ENCODE measurements around the gene COMMD10. TPM values are rescaled to one million over a fixed set of nuclear protein-coding genes. Genes with fewer than 3 reads are reported as not detected.

COMMD10 gene
- 29.4 and 30.7 TPM in 2 replicates for total RNA-seq
- long read RNA-seq, transcript COMMD10-201 (7 exons, 1,469 nt), result major isoform, 158 of 179 reads
- long read RNA-seq, partial matches to known transcripts, result 5 of 179 reads
- long read RNA-seq, other reads (novel, unspliced or antisense), result 16 of 179 reads

DNA sequence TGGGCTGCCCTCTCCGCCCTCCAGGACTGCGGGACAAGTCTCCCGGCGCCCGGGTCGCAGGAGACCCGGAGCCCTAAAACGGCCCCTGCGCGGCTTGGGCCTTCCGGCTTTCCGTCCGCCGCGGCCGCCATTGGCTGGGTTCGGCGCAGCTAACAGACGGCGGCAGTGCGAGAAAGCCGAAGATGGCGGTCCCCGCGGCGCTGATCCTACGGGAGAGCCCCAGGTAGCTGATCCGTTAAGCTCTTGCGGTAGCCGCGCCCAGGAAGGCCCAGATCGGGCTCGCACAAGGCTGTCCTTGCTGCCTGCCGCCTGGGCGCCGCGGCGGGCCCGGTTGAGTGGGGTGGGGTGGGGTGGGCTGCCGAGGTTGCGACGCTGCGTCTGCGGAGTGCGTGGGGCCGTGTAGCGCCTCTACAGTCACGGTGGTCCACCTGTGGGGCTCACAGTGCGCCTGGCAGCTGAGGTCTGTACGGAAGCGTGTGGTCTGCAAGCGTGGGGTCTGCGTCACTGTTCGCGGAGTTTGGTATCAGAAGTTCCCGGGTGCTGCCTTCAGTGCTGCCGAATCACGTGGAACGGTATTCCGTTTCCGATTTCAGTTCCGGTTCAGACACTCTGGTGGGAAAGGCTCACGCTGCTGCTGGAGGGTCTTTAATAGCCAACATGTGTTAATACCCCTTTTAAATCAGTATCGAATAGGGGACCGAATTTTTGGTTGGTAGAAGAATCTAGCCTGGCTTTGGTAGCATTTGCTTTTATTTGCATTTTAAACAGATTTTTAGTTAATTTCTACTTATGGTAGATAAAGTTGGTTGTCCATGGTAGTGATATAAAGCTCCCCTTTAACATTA is at the start of gene COMMD10:
COMMD10 (plus strand) TSS at position 155 of the 845 bp plus-strand sequence.
- Mint-ChIP-seq H3K27me3 (ENCODE audit: low read depth) (peaks cover 2% of the 10 kb centered on the region), H3K4me3 (peak within 1 kb of the TSS; percentile 99), H3K27ac (ENCODE audit: unreplicated experiment) (peak within 1 kb of the TSS; percentile 98), H3K9me3 (peaks cover 2% of the 10 kb centered on the region), H3K4me1 (peaks cover 32% of the 10 kb centered on the region), H3K36me3 (ENCODE audit: low read depth) (peaks cover 18% of the 10 kb centered on the region)
- peak; percentile 70 for DNase-seq (ENCODE audit: low read depth, low spot score)
- TF ChIP-seq, protein P1, sequence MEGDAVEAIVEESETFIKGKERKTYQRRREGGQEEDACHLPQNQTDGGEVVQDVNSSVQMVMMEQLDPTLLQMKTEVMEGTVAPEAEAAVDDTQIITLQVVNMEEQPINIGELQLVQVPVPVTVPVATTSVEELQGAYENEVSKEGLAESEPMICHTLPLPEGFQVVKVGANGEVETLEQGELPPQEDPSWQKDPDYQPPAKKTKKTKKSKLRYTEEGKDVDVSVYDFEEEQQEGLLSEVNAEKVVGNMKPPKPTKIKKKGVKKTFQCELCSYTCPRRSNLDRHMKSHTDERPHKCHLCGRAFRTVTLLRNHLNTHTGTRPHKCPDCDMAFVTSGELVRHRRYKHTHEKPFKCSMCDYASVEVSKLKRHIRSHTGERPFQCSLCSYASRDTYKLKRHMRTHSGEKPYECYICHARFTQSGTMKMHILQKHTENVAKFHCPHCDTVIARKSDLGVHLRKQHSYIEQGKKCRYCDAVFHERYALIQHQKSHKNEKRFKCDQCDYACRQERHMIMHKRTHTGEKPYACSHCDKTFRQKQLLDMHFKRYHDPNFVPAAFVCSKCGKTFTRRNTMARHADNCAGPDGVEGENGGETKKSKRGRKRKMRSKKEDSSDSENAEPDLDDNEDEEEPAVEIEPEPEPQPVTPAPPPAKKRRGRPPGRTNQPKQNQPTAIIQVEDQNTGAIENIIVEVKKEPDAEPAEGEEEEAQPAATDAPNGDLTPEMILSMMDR (conservative IDR thresholded peaks at IDR 0.05), result no peak

DNA sequence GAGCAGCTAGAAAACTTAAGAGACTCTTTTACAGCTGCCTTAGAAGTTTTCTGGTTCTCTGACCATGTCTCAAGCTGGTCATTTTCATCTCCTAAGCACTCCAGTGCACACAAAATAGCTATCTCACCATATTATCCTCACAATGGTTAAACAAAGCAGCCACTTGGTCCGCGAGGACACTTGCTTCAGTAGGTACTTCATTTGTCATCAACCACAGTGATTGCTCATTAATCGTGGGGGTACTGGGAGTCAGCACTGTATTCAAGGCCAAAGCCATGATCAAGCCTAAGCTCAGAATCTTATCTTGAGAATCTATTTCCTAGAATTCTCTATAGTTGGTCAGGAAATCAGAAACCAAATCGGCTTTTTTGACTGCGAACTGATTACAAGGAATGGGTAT is 49.7 kb upstream of the COMMD10 start:
- TF ChIP-seq, protein P1 (conservative IDR thresholded peaks at IDR 0.05), result no peak
- Mint-ChIP-seq H3K4me1 (no peaks in the 10 kb centered on the region), H3K4me3 (no peak overlapping the region), H3K27me3 (ENCODE audit: low read depth) (no peaks in the 10 kb centered on the region), H3K9me3 (no peaks in the 10 kb centered on the region), H3K27ac (ENCODE audit: unreplicated experiment) (no peak overlapping the region), H3K36me3 (ENCODE audit: low read depth) (no peaks in the 10 kb centered on the region)
- no peak for DNase-seq (ENCODE audit: low read depth, low spot score)

DNA sequence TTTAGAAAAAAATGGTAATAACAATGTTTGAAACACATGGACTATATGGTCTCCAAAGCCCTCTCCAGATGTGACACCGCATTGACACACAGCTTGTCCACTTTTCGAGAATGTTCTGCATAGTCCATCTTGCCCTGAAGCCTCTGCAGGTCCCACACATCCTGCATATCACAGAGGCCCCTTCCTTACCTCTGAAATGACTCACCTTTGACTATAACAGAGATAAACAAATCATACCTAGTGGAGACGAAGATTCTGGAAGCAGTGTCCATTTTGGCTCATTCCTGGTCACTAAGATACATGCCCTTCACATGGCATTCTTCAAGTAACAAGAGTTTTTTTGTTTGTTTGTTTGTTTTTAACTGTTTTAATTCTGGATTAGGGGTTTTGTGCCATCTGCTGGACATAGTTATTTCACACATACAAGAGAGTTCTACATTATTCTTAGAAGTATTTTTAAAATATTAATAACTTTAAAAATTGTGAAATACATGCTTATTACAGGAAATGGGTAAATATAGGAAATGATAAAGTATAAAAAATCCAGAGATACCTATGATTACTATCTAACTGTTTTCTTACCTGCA is 47.5 kb upstream of the COMMD10 start:
- no peak for DNase-seq (ENCODE audit: low read depth, low spot score)
- Mint-ChIP-seq H3K9me3 (no peaks in the 10 kb centered on the region), H3K27ac (ENCODE audit: unreplicated experiment) (no peak overlapping the region), H3K36me3 (ENCODE audit: low read depth) (no peaks in the 10 kb centered on the region), H3K4me3 (no peak overlapping the region), H3K4me1 (no peaks in the 10 kb centered on the region), H3K27me3 (ENCODE audit: low read depth) (no peaks in the 10 kb centered on the region)
- TF ChIP-seq, protein P1 (conservative IDR thresholded peaks at IDR 0.05), result peak; percentile 44

DNA sequence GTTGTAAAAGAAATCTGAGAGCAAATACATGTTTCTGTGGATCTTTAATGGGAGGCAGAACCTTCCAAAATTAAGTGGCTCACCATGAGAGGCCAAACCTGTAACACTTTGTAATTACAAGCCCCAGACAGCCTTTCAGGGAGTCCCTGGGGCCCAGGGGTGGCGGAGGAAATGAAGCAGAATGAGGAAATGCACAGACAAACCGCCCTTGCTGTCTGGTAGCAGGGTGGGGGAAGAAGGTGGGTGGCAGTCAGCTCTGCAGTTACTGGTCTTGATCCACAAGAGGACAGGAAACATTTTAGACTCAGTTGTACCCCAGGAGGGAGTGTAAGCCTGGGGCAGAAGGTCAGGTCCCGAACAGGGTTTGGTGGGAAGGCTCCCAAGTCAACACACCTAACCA is 46.0 kb upstream of the COMMD10 start:
- TF ChIP-seq, protein P1 (conservative IDR thresholded peaks at IDR 0.05), result no peak
- no peaks in the 10 kb centered on the region for H3K27me3 Mint-ChIP-seq (ENCODE audit: low read depth)
- DNase-seq (ENCODE audit: low read depth, low spot score), result no peak
- H3K4me1 Mint-ChIP-seq, result no peaks in the 10 kb centered on the region
- no peak overlapping the region for H3K27ac Mint-ChIP-seq (ENCODE audit: unreplicated experiment)
- H3K36me3 Mint-ChIP-seq (ENCODE audit: low read depth), result no peaks in the 10 kb centered on the region
- no peaks in the 10 kb centered on the region for H3K9me3 Mint-ChIP-seq
- H3K4me3 Mint-ChIP-seq, result no peak overlapping the region

DNA sequence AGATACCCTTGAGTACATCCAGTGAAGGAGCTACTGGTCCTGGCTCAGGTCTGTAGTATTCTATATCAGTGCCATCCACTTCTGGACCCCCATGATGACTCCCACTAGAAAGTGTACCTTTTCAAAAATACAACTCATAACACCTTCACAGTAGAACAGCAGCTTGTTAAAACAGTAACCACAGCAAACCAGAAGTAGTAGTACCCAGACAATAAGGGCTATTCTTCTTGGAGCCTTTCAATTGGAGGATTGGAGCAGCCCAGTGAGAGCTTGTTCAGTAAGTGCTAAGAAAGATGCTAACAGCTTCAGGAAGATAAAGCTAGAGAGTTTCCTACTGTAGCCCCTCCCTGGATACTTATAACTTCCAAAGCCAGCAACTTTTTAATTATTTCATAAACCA is 42.5 kb upstream of the COMMD10 start:
- no peak for DNase-seq (ENCODE audit: low read depth, low spot score)
- TF ChIP-seq, protein P1 (conservative IDR thresholded peaks at IDR 0.05), result no peak
- Mint-ChIP-seq H3K36me3 (ENCODE audit: low read depth) (no peaks in the 10 kb centered on the region), H3K9me3 (no peaks in the 10 kb centered on the region), H3K27ac (ENCODE audit: unreplicated experiment) (no peak overlapping the region), H3K4me3 (no peak overlapping the region), H3K4me1 (no peaks in the 10 kb centered on the region), H3K27me3 (ENCODE audit: low read depth) (no peaks in the 10 kb centered on the region)

All from neural crest cell (in vitro differentiated cells).